Stomach (tissue), 4 donors: ENCODE data around the gene FNBP1.

Source experiments
- CTCF ChIP-seq, 7 experiments: fragments of 450-650 bp in 4 of 7; fragments of 200-600 bp in 3 of 7; sonication (generic) in 3 of 7; IDR thresholded peaks; one replicate each; pipeline ENCODE4 v1.5.1; 2016 to 2019; ENCODE audit warnings: antibody characterized with exemption in 7 of 7, control low read depth in 2 of 7, mild to moderate bottlenecking in 1 of 7
- POLR2A ChIP-seq, 4 donors: fragments of 450-650 bp; IDR thresholded peaks; one replicate each; pipeline ENCODE4 v1.6.1; 2016; ENCODE audit warnings: antibody characterized with exemption in 4 of 4, control low read depth in 2 of 4, mild to moderate bottlenecking in 1 of 4, moderate library complexity in 1 of 4
- POLR2AphosphoS5 ChIP-seq, 3 donors: sonication (generic); formaldehyde crosslinking; IDR thresholded peaks; one replicate each; pipeline ENCODE4 v1.6.1; 2016; ENCODE audit warnings: antibody characterized with exemption in 3 of 3

DNA sequence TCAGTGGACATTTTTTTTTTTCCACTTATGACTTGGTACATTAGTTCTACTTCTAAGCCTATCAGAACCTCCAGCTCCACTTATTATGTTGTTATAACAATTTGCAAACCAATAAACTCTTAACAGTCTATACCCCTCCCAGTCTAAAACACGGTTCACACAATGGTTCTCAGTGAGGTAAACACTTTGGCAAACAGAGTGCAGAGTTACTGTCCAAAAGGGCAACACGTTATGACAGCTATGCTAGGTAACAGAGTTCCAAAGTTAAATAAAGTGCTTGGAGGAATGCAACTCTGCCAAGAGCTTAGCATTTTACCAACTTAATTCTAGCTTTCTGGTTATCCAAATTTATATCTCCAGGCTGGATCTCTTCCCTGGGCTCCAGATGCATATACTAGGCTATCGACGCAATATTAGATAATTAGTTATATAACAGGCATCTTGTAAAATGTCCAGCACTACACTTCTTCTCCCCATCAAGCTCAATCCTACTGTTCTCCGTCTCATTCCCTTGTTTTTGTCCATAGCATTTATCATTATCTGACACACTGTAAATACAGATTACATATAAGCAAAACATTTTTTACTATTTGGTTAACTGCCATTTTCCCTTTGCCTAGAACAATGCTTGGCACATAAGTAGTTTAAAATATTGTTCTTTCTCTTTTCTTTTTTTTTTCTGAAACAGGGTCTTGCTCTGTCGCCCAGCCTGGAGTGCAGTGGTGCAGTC, 14.3 kb downstream of the FNBP1 start:
- TF ChIP-seq POLR2AphosphoS5 (IDR thresholded peaks at IDR 0.05) (no peak), POLR2A (IDR thresholded peaks at IDR 0.05) (no peak), CTCF (IDR thresholded peaks at IDR 0.05) (no peak)
